ENCODE results near the gene SACS. TPM values are rescaled to one million over a fixed set of nuclear protein-coding genes. Genes with fewer than 3 reads are reported as not detected.

Gene SACS
- total RNA-seq, 2 donors from 2014 or later, result 7.8 to 24.1 TPM

GRCh38 chr13:23427881-23428528, 5.5 kb downstream of the SACS start:
- Histone ChIP-seq H3K4me1 (replicated peaks) (no peaks in the 10 kb centered on the region), H3K4me3 (no peak overlapping the region), H3K36me3 (no peaks in the 10 kb centered on the region), H3K9me3 (no peaks in the 10 kb centered on the region), H3K27ac (peak overlapping the region; percentile 41 to 56), H3K27me3 (replicated peaks; ENCODE audit: insufficient read depth) (no peaks in the 10 kb centered on the region)
- intact Hi-C loops (cut with DNase I), result no loop called here
- TF ChIP-seq POLR2A (IDR thresholded peaks at IDR 0.05), result no peak
- no peak for TF ChIP-seq CTCF (IDR thresholded peaks at IDR 0.05)
- no peak for TF ChIP-seq POLR2AphosphoS5 (IDR thresholded peaks at IDR 0.05)
- no peak for DNase-seq (ENCODE audit: low spot score)
- WGBS, result 34% methylated on average over 11 of the region's 11 CpGs

GRCh38 chr13:23427342-23427843, 6.1 kb downstream of the SACS start:
- Histone ChIP-seq H3K4me3 (no peak overlapping the region), H3K9me3 (no peaks in the 10 kb centered on the region), H3K4me1 (replicated peaks) (no peaks in the 10 kb centered on the region), H3K27ac (peak overlapping the region; percentile 41 to 56), H3K27me3 (replicated peaks; ENCODE audit: insufficient read depth) (no peaks in the 10 kb centered on the region), H3K36me3 (no peaks in the 10 kb centered on the region)
- WGBS, result 13% methylated on average over 7 of the region's 7 CpGs
- DNase-seq (ENCODE audit: low spot score), result peak; percentile 70
- intact Hi-C loops (cut with DNase I), result no loop called here
- TF ChIP-seq POLR2AphosphoS5 (IDR thresholded peaks at IDR 0.05) (peak; percentile 90), POLR2A (IDR thresholded peaks at IDR 0.05) (no peak), CTCF (IDR thresholded peaks at IDR 0.05) (no peak)

GRCh38 chr13:23421596-23421995, 11.9 kb downstream of the SACS start:
- no peak overlapping the region for H3K27ac ChIP-seq
- TF ChIP-seq CTCF (IDR thresholded peaks at IDR 0.05) (no peak), POLR2A (IDR thresholded peaks at IDR 0.05) (no peak)

GRCh38 chr13:23418776-23419683, 14.5 kb downstream of the SACS start:
- Histone ChIP-seq H3K27ac (no peak overlapping the region), H3K4me3 (no peak overlapping the region), H3K9me3 (no peaks in the 10 kb centered on the region), H3K4me1 (replicated peaks) (no peaks in the 10 kb centered on the region), H3K36me3 (no peaks in the 10 kb centered on the region), H3K27me3 (replicated peaks; ENCODE audit: insufficient read depth) (no peaks in the 10 kb centered on the region)
- DNase-seq (ENCODE audit: low spot score), result no peak
- TF ChIP-seq POLR2A (IDR thresholded peaks at IDR 0.05), result no peak
- no peak for TF ChIP-seq POLR2AphosphoS5 (IDR thresholded peaks at IDR 0.05)
- TF ChIP-seq CTCF (IDR thresholded peaks at IDR 0.05), result no peak
- WGBS, result 96% methylated on average over 31 of the region's 33 CpGs
- intact Hi-C loops (cut with DNase I), result no loop called here

More at GRCh38 chr13:23421596-23421995, 11.9 kb downstream of the SACS start:
- no peaks in the 10 kb centered on the region for H3K4me1 ChIP-seq (replicated peaks)
- no peaks in the 10 kb centered on the region for H3K9me3 ChIP-seq
- no peak for DNase-seq (ENCODE audit: low spot score)
- intact Hi-C loops (cut with DNase I), result no loop called here
- no peaks in the 10 kb centered on the region for H3K27me3 ChIP-seq (replicated peaks; ENCODE audit: insufficient read depth)
- WGBS, result 86% methylated on average over 4 of the region's 5 CpGs
- H3K36me3 ChIP-seq, result no peaks in the 10 kb centered on the region
- no peak overlapping the region for H3K4me3 ChIP-seq

Measured in prostate gland (tissue), 2 donors.